Forelimb muscle (tissue), 1 donor: ENCODE measurements around the gene ASPG. TPM values are rescaled to one million over a fixed set of nuclear protein-coding genes. Genes with fewer than 3 reads are reported as not detected.

Source experiments
- DNase-seq: peaks from one replicate; pipeline ENCODE4 v3.0.0-alpha.2; 2013; ENCODE audit warnings: low read depth
- polyA plus RNA-seq: library from polyadenylated mRNA; unstranded; fragments of 120-200 nt; gene quantifications from one replicate; pipeline ENCODE4 v1.2.1, GENCODE V29; 2013; ENCODE audit not compliant: insufficient read length

The ASPG gene
- polyA plus RNA-seq, 1 donor = 2.5 TPM

DNA sequence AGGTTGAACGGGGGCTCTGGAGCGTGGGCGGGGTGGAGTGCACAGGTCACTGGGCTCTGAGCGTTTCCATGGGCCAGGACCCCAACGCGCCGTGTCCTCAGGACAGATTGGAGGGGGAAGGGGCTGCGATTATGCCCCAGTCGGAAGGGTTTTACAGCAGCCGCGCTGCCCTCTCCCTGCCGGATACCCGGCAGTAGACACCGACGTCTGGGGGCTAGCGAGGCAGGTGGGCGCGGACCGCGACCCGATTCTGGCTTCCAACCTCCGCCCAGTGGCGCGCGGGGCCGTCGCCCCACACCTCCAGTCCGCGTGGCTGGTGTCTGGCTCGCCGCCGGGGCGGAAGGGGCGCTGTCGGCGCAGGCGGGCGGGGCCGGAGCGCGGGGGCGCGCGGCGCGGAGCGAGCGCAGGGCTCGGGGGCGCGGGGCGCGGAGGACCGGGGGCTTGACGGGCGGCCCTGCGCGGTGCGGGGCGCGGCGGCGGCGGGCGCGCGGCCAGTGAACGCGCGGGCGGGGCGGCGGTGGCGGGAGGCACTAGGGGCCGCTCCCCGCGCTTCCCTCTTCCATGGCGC, 50.5 kb downstream of the ASPG start:
- DNase-seq = no peak

DNA sequence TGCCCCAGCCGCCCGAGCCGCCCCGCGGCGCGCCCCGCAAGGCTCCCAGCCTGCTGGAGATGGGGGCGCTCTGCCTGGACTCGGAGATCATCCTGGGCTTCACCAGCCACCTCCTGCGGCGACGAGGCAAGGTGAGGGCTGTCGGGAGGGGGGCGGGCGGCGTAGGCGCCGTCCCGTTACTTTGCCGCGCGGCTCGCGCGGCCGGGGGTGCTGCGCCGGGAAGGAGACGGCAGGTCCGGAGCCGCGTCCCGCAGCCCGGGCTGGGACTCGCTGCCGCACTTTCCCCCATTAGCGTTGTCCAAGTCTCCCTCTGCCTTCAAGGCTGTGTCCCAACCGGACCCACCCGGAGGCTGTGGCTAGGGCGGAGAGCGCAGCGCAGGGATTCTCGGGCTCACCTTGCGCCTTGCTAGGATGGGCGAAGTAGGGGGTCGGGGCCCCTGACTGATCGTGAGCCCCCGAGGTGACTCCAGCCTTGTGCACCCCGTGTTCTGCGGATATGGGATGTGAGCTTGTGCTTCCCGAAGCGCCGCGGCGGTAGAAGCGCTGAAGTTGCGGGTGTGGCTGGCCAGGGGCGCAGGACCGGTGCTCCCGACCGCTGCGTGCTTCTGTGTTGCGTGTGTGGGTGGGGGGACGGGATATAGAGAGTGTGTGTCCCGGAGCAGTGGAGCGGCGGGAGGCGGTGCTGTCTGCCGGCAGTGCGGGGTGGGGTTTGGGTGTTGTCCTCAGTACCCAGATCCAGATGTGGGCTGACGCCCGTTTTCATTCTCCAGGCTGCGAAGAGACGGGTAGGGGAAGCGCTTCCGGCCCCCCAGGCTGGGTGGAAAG, 51.2 kb downstream of the ASPG start:
- no peak for DNase-seq

DNA sequence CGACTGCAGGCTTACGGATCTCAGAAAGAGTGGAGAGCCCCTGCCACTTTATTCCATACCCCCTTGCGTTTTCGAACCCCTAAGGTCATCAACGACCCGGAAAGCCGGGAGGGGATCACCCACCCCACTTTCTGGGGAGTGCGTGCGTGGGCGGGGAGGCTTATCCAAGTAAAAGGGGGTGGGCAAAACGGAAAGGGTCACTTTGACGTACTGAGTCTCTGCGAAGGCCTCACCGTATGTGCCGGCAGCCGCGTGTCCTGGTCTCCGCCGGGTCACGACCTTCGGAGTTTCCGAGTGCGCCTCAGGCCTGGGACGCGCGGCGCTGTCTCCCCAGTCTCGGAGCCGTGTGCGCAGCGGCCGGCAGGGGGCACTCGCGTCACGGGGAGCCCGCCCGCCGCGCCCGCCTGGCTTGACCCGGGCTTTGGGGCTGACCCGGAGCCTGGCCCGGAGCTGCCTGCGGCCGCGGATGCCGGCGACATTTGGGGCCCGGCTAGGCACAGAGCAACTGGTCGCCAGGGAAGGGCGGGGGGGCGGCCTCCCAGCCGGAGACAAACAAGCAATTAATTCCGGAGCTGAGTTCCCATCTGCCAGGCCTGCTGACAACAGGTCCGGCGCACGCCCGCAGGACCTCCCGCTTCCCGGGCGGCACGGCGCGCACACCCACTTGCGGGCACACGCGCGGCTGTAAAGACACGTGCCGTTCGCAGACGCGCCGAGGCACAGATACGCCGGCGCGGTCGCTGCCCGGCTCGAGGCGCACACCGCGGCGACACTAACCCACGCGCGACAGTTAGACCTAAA, 52.0 kb downstream of the ASPG start:
- no peak for DNase-seq

DNA sequence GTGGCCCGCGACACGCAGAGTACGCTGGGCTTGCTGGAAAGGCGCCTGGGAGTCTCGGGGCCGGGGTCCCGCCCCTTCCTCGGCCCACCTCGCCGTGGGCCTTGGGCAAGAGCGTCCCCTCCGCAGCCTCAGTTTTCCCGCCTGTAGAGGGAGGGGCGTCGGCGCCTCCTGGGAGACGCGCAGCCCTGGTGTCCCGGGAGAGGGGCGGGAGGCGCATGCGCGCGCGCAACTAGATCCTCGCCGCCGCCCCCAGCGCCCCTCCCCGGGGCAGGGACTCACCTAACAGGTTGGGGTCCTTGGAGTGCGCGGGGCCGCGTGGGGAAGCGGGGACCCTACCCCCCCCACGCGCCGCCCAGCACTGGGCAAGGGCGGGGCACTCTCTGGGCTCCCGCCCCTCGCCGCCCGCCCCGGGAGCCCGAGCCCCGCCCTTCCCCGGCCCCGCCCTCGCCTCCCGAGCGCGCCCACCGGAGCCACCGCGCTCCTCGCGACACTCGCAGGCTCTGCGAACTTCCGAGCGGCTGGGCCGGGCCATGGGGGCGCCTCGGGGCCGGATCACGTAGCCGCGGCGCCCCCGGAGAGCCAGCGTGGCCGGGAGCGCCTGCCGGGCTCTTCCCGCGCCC, 52.7 kb downstream of the ASPG start, which contains the start of gene KIF26A:
TSS of gene KIF26A (plus strand) at position 490 of the 620 bp plus-strand sequence. CDS start 136 bp downstream, outside the sequence.
- no peak for DNase-seq

DNA sequence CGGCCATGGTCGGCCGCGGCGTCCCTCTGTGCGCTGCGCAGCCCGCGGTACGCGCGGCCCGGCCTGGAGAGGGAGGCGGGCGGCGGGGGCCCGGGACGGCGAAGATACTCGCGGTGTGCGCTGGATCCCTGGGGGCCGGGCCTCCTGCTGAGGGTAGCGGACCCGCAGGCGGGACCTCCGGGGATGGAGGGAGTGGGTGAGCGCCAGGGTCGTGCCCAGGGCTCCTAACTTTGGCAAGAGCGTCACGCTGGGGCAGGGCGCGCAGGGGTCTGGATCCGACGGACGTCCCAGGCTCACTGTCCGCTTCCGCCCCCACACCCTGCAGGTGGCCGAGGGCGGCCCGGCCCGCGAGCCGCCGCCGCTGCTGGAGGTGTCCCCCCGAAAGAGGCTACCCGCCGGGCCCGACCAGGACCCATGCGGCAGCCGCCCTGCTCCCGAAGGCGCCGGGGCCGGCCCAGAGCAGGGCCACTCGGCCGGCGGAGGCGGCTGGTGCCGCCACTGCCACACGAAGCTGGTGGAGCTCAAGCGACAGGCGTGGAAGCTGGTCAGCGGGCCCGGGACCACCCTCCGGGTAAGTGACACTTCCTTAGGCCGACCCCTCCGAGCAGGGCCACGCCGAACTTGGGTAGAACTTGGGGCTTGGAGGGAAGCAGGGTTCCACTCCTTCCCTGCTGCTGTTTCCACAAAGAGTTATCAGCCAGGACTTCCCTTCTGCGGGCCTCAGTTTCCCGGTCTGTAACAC, 53.4 kb downstream of the ASPG start:
- no peak for DNase-seq

DNA sequence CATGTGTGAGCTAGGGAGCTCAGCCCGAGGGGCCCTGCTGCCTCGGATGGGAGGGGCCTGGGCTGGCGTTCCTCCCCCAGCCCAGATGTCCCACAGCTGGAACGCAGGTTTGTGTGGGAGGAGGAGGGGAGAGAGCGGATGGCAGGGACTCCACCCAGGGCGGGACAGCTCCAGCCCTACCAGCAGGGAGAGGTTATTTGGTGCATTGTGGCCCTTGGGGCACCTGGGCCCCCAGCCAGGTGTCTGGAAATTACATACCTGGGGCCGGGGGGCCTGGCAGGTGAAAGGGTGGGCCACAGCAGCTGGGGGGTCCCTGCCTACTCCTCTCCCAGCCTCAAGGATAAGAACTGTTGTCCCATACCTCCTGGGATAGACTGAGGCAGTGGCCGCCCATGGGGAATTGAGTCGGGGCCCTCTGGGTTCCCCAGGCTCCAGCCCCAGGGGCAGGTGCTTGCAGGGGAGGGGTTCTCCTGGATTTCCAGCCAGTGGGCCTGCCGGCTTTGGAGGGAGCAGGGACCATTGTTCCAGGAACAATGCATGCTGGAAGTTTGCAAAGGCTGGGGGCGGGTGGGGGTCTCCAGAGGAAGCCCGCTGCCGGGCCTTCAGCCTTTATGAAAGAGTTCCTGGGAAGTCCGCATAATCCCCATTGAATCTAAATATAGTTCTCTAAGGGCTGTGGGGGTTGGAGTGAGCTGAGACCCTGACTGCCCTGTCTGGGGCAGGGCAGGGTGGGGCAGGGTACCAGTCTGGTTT, 54.1 kb downstream of the ASPG start:
- DNase-seq = no peak

DNA sequence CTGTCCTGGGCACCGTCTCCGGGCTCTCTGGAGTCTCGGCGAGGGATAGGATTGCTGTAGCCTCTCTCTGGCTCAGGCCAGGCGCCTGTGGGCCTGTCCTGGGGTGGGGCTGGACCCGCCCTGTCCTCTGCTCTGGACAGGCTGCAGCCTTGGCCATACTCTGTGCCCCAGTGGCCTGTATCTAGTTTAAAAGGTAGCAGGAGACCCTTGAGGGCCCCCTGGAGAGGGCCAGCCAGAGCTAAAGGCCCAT, 54.6 kb downstream of the ASPG start:
- DNase-seq = no peak

DNA sequence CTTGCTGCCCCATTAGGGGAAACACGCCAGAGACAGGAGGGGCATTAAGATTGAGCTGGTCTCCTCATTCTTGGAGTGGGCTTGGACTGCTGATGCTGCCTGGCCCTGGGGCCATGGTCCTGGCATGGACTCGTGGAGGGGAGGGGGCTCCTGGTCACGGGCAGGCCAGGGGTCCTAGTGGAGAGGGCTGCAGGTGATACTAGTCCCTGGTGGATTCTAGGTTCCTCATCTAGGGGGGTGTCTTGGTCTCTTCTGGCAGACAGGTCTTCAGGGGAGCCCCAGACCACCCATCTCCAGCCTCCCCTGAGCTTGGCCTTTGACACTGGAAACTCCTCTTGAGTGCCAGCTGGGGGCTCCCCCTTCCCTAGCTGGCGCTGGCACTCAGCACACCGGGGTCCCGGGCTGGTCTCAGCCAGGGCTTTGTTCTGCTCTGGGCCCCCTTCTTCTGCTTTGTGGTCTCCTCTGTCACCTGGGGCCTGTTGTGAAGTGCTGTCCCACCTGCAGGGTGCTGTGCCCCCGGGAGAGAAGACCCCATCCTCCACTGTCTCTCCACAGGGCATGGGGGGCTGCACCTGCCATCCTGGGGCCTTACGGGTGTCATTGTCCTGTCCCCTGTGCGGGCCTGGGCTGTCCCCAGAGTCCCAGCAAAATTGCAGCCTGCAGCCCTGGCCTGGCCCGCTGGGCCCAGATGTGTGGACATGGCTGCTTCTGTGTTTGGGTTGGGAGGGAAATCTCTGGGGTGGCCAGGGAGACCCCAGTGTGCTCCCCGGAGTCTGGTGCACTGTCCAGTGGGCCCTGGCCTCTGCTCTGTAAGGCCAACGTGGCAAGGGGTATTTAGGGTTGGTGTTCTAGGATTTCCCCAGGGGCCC, 55.2 kb downstream of the ASPG start:
- no peak for DNase-seq

DNA sequence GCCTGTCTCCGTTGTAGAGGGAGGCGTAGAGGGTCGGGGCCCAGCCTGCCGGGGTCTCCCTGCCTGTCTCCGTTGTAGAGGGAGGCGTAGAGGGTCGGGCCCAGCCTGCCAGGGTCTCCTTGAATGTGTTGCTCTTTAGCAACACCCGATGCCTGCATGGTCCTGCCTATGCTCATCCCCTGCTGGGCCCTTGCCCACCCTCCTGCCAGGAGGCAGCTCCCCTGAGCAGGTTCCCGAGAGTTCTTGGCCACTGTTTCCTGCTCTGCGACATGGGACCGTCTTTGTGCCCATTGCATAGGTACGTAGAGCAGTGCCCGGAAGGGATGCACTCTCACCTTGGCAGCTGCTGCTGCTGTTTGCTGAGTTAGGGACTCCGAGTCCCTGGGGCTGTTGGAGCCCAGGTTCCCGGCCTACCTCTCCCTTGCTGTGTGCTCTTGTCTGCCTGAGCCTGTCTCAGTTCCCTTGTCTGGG, 56.2 kb downstream of the ASPG start:
- no peak for DNase-seq

DNA sequence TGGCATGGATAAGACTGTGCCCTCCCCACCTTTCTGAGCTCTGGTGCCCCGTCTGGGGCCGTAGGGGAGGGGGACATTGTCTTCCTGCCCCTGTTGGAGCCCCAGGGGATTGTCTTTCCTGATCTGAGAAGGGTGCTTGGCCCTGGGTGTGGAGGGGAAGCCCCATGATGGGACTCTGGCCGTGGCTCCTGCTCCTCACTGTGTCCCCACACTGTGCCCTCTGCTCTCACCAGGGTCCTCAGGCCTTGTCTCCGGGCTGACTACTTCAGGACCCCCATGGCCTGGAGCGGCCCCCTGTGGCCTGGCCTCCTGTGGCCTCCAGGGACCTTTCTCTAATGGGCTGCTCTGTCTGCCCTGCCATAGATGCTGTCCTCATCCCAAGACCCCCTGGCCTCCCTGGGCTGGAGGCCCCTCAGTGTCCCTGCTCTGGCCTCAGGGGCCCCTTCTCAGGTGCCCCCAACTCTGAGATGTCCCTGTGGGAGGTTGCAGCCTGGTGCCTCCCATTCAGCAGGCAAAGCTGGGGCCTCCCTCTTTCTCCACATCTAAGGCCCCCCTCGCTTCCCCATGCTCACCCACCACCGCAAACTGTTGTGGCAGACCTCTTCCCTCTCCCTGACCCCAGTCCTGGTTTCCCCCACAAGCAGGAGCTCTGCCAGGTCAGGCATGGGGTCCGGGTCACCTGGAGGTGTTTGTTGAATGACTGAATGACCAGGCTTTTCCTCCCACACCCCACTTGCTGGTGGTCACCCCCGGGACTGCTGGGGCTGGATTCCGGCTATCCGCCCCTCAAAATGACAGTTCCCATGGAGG, 56.8 kb downstream of the ASPG start:
- no peak for DNase-seq

DNA sequence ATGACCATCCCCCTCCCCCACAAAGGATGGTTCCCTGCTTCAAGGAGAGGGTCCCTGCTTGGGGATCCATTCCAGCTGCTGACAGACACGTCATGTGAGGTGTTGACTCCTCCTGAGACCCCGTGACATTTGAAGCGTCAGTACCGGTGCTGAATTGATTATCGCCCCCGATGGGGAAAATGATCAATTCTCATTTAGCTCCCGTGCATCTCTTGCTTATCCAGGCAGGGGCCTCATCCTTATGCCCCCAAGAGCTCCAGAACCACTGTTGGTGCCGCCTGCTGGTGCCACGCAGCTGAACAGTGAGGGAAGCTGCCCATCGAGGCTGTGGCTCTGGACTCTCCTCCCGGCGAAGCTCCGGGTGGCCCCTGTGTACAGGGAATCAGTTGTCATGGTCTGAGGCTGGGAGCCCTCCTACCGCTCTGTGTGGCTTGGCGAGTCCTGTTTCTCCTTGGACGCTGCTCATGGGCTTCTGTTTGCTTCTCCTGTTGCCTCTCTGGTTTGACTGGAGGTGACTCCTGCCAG, 57.5 kb downstream of the ASPG start:
- DNase-seq = no peak

DNA sequence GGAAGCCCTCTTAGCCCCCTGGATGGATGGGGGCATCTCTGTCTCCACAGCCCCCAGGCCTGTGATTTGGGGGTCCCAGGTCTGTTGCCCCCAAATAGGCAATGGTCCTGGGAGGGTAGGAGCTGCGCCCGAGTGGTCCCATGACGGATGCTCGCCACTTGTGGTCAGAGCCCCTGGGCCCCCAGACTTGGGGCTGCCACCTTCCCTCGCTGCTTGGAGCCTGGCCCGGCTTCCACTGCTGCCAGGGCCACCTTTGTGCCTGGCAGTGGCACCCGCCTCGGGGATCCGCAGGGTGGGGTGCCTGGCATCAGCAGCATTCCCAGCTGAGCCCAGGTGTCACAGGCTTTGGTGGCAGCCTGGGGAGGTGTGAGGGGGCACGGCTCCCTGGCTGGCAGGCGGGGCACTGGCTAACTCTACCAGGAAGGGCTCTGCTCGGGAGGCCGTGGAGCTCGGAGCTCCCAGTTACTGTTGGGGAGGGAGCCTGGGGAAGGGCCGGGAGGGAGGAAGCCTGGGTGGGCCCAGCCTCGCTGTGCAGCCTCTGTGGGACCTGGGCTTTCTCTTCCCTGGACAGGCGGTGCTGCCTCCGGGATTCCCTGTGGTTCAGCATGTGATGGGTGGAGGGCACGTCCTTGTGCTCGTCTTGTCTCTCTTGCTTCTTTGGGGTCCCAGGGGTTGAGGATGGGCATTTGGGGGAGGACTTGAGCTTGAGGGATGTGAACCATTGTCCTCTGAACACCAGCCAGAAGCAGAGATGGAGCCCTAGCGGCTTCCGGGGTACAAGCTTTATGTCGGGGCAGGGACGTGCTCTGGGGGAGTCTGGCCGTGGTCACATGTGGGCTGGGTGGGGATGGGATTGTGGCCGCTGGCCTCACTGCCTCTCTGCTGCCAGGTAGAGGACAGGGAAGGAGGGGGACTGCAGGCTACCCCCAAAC, 58.3 kb downstream of the ASPG start:
- no peak for DNase-seq

DNA sequence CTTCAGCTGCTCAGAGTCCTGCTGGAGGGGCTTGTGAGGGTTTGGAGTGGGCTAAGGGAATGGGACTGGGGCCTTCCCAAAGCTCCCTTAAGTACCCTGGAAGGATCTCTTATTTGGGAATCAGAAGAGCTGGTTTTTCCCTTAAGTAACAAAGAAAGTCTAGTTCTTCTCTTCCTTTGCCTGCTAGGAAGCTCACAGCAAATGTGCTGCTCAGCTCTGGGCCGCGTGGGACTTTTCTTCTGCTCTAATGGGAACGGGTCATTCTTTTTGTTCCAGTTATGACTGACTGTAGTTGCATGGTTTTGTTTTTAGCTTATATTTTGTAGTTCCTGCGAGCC, 58.9 kb downstream of the ASPG start:
- DNase-seq = no peak

DNA sequence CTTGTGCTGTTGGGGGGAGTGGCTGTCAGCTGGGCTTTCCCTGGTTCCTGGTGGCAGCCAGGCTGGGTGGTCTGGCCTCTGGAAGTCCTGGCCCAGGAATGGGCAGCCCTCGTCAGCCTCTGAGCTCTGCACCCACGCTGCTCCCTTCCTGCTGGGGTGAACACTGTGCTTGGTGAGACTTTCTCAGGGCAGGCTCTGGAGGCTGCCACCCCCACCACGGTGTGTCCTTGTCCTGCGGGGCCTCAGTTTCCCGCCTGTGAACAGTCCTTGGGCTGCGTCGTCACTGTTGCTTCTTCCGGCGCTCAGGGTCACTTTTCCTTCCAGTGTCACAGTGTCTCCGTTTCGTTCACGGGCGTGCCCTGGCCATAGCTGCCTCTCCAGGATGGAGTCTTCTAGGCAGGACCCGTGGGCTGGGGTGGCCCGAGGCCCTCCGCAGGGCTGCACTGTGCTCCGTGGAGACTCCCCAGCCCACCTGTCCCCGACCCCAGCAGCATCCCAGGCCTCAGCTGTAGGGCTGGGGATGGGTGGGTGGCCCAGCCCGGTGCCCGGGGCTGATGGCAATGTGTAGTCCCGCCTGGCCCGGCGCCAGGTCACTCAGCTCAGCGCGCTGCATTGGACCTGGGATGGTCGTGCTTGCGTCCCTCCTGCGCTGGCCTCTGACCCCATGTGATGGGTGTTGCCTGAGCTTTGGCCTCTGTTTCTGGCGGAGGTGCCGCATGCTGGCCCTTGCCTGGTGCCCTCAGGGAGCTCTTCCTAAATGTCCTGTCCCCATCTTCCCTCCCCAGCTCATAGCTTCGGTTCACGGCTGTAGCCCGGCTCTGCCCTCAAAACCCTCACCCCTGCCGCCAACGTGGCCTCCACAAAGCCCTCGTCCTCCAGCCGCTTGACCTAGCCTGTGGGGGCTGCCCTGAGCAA, 59.7 kb downstream of the ASPG start:
- DNase-seq = no peak

DNA sequence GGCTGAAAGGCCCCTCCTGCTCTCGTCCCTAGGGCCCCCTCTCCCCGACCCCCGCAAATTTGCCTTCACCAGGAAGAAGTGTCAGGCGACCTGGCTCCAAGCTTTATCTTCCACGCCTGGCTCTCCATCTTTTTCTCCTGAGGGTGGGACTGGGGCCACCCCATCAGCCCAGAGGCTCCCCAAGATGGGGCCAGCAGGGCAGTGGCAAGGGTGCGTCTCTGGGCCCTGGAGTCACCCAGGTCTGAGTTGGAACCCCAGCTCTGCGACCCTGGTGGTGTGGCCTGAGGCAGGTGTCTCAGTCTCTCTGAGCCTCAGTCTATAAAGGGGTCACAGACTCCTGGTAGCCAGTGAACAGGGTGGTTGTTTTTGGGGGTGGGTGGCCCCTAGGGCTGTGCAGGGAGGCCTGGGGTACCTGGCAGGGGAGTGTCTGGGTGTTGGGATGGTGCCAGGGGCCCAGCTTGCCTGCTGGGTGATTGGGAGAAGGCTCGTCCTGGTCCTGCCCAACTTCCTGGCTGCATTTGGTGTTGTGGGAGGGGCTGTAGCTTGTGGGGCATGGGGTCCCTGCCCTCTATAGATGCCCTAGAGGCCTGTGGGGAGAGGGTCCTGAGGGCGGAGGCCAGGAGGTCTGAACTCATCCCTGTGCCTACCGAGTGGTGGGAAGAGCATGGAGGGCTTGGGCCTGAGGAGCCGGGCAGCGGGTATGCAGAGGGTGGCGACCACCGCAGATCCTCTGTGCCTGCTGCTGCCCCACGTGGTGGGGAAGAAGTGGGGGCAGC, 60.5 kb downstream of the ASPG start:
- DNase-seq = no peak
